NCI-H69 (cell line): ENCODE results near the gene INS.
"Not testable (repeated sequence)": the region's sequence is repeated elsewhere in the genome, so short reads cannot be mapped to it uniquely, and the experiment has no call there.

Source experiments
- DNase-seq: peaks from one replicate; lab custom pipeline; 2025; lab: John Stamatoyannopoulos, UW

The INS gene

GRCh38 chr11:2180789-2181370, 19.9 kb upstream of the INS start:
- DNase-seq = no peak

- no peak for DNase-seq
Observed at GRCh38 chr11:2180347-2180746, 19.3 kb upstream of the INS start.

- DNase-seq = no peak
Observed at GRCh38 chr11:2179516-2179915, 18.5 kb upstream of the INS start.

GRCh38 chr11:2178906-2179494, 18.0 kb upstream of the INS start:
- peak; percentile 84 for DNase-seq

- DNase-seq = not testable (repeated sequence)
Observed at GRCh38 chr11:2178055-2178773, 17.2 kb upstream of the INS start.

GRCh38 chr11:2177076-2177475, 16.1 kb upstream of the INS start:
- peak; percentile 41 for DNase-seq

- DNase-seq = no peak
Observed at GRCh38 chr11:2176389-2176900, 15.4 kb upstream of the INS start.

GRCh38 chr11:2175659-2176058, 14.7 kb upstream of the INS start:
- peak; percentile 48 for DNase-seq

- DNase-seq = no peak
Observed at GRCh38 chr11:2174361-2174760, 13.4 kb upstream of the INS start.

- no peak for DNase-seq
Observed at GRCh38 chr11:2173761-2174160, 12.8 kb upstream of the INS start.

GRCh38 chr11:2173150-2173693, 12.2 kb upstream of the INS start:
- no peak for DNase-seq

- no peak for DNase-seq
Observed at GRCh38 chr11:2172676-2173075, 11.7 kb upstream of the INS start.

- DNase-seq = no peak
Observed at GRCh38 chr11:2171591-2172003, 10.6 kb upstream of the INS start, which contains the start of gene TH. Gene TH (minus strand): TSS chr11:2171815. CDS start chr11:2171786, 29 bp downstream.

- no peak for DNase-seq
Observed at GRCh38 chr11:2169626-2170570, 8.9 kb upstream of the INS start.

- DNase-seq = no peak
Observed at GRCh38 chr11:2169005-2169378, 8.0 kb upstream of the INS start.

GRCh38 chr11:2168286-2169004, 7.4 kb upstream of the INS start:
- DNase-seq = no peak

GRCh38 chr11:2167141-2168045, 6.4 kb upstream of the INS start:
- DNase-seq = no peak

GRCh38 chr11:2166091-2166851, 5.3 kb upstream of the INS start:
- peak; percentile 72 for DNase-seq

GRCh38 chr11:2165571-2165970, 4.6 kb upstream of the INS start:
- DNase-seq = no peak
